ENCODE results near the gene IMPA2. TPM values are rescaled to one million over a fixed set of nuclear protein-coding genes. Genes with fewer than 3 reads are reported as not detected.

IMPA2 gene
- total RNA-seq, 3 donors from 2014 or later (not counting 1 experiment from before 2014, with no cell fraction given), result 2.7 to 6.6 (median 3.6) TPM

- H3K27ac ChIP-seq (ENCODE audit: low read length), result no peak overlapping the region
- intact Hi-C loops (cut with micrococcal nuclease), result no loop called here
- no peak for DNase-seq
- Mint-ChIP-seq H3K9me3 (no peaks in the 10 kb centered on the region), H3K4me3 (no peak overlapping the region), H3K27me3 (ENCODE audit: low read depth in 2 of 2) (no peaks in the 10 kb centered on the region), H3K27ac (no peak overlapping the region), H3K4me1 (no peaks in the 10 kb centered on the region), H3K36me3 (no peaks in the 10 kb centered on the region)
- H3K27me3 ChIP-seq (ENCODE audit: control insufficient read depth, insufficient read depth, low read length), result no peaks in the 10 kb centered on the region
- no peak overlapping the region for H3K4me3 ChIP-seq (ENCODE audit: low read length)
- 98% methylated on average over 6 of the region's 6 CpGs for WGBS (ENCODE audit: insufficient coverage)
- ATAC-seq, result no peak
- no peaks in the 10 kb centered on the region for H3K36me3 ChIP-seq (ENCODE audit: control insufficient read depth, insufficient read depth, low read length)
- no peaks in the 10 kb centered on the region for H3K4me1 ChIP-seq (ENCODE audit: control insufficient read depth, insufficient read depth, low read length)
- H3K9me3 ChIP-seq (ENCODE audit: control insufficient read depth, insufficient read depth, low read length), result no peaks in the 10 kb centered on the region
- no peak for TF ChIP-seq CTCF (IDR thresholded peaks at IDR 0.05)
Measured at GRCh38 chr18:12006488-12006840, 25.2 kb downstream of the IMPA2 start.

GRCh38 chr18:12007063-12007462 is 25.8 kb downstream of the IMPA2 start:
- Histone ChIP-seq H3K9me3 (ENCODE audit: control insufficient read depth, insufficient read depth, low read length) (no peaks in the 10 kb centered on the region), H3K36me3 (ENCODE audit: control insufficient read depth, insufficient read depth, low read length) (no peaks in the 10 kb centered on the region), H3K4me1 (ENCODE audit: control insufficient read depth, insufficient read depth, low read length) (no peaks in the 10 kb centered on the region), H3K27ac (ENCODE audit: low read length) (no peak overlapping the region), H3K27me3 (ENCODE audit: control insufficient read depth, insufficient read depth, low read length) (no peaks in the 10 kb centered on the region), H3K4me3 (ENCODE audit: low read length) (no peak overlapping the region)
- Mint-ChIP-seq H3K4me1 (no peaks in the 10 kb centered on the region), H3K27me3 (ENCODE audit: low read depth in 2 of 2) (no peaks in the 10 kb centered on the region), H3K9me3 (no peaks in the 10 kb centered on the region), H3K27ac (no peak overlapping the region), H3K36me3 (no peaks in the 10 kb centered on the region), H3K4me3 (no peak overlapping the region)
- ATAC-seq (no peak), DNase-seq (no peak)
- intact Hi-C loops (cut with micrococcal nuclease), result no loop called here
- 87% methylated on average over 12 of the region's 12 CpGs for whole genome bisulfite sequencing (ENCODE audit: insufficient coverage)
- no peak for TF ChIP-seq CTCF (IDR thresholded peaks at IDR 0.05)

- Mint-ChIP-seq H3K36me3 (no peaks in the 10 kb centered on the region), H3K27ac (peak overlapping the region in 1 of 2 donors; percentile 20), H3K9me3 (no peaks in the 10 kb centered on the region), H3K27me3 (ENCODE audit: low read depth in 2 of 2) (no peaks in the 10 kb centered on the region), H3K4me3 (no peak overlapping the region), H3K4me1 (no peaks in the 10 kb centered on the region)
- no peaks in the 10 kb centered on the region for H3K4me1 ChIP-seq (ENCODE audit: control insufficient read depth, insufficient read depth, low read length)
- H3K36me3 ChIP-seq (ENCODE audit: control insufficient read depth, insufficient read depth, low read length), result no peaks in the 10 kb centered on the region
- WGBS (ENCODE audit: insufficient coverage), result 96% methylated on average over 13 of the region's 13 CpGs
- H3K4me3 ChIP-seq (ENCODE audit: low read length), result no peak overlapping the region
- DNase-seq, result no peak
- ATAC-seq, result no peak
- intact Hi-C loops (cut with micrococcal nuclease), result no loop called here
- no peaks in the 10 kb centered on the region for H3K9me3 ChIP-seq (ENCODE audit: control insufficient read depth, insufficient read depth, low read length)
- H3K27me3 ChIP-seq (ENCODE audit: control insufficient read depth, insufficient read depth, low read length), result no peaks in the 10 kb centered on the region
- no peak for TF ChIP-seq CTCF (IDR thresholded peaks at IDR 0.05)
- H3K27ac ChIP-seq (ENCODE audit: low read length), result no peak overlapping the region
Measured at GRCh38 chr18:12008181-12008767, 27.0 kb downstream of the IMPA2 start.

All from natural killer cell (primary cell).